Suppressor macrophage treated with lipopolysaccharide for 1 hour (primary cell): Measurements from ENCODE around the gene MSI2.

ENCODE experiments used
- DNase-seq, 3 donors: peaks; one replicate each; pipeline ENCODE4 v3.0.0-alpha.2; 2020 to 2022

Gene MSI2

DNA sequence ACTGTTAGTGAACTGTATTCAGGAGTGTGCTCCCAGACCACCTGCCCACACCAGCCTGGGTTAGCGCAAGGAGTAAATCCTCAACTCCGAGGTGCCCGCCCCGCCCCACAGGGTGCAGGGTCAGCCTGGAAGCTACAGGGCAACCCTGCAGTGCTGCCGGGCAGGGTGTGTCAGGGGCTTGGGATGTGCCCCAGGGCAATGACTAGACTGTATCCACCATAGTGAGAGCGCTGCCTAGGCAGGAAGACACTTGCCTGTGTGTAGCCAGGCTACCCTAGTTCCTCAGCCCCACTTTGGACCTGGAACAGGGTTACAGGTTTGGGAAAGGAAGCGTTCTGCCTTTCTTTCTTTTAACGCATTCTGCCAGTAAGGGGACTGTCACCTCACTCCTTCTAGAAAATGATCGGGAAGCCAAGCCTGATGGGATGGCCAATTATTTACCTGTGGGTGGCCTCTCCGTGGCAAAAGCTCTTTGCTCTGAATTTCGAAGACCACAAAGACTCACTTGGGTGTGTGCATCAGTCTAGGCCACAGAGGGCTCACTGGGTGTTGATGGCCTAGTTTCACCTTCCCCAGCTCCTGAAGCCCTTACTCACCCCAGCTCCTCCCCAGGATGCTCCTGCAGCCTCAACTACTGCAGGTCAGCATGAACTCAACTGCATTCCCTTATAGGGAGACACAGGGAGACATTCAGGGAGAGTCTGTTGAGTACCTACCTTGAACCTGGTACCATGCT, 397.9 kb downstream of the MSI2 start:
- no peak for DNase-seq

DNA sequence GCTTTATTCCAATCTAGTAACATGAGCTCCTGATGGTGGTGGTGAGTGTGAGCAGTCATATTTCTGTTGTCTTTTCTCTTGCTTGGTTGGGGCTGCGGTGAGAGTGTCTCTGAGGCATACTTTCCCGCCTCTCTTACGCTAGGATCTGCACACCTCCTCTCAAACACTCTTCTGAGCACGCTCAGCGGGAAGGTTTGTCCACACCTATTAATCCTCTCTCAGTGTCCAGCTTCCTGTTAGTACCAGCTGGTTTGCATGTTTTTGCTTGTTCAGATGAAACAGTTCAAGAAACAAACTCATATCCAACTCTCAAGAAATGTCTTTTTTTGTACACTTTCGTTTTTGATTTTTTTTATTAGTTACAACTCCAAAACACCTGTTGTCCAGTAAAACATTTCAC, 399.2 kb downstream of the MSI2 start:
- no peak for DNase-seq

DNA sequence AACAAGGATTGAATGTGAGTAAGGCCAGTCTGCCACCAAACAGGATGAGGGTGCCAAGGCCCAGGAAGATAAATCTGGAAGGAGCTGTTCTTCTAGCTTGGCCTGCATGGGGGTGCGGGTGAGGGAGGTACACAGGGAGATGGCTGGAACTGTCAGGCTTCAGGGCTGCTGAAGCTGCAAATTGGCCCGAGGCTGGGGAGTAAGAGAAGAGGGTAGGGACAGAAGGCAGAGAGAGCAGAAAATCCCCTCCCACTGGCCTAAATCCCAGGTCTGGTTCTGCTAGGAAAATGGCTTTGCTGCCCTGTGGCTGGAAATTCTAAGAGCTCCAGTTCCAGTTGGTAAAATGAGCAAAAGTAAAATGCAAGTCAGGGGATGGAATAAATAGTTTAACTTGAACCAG, 400.9 kb downstream of the MSI2 start:
- DNase-seq = no peak

DNA sequence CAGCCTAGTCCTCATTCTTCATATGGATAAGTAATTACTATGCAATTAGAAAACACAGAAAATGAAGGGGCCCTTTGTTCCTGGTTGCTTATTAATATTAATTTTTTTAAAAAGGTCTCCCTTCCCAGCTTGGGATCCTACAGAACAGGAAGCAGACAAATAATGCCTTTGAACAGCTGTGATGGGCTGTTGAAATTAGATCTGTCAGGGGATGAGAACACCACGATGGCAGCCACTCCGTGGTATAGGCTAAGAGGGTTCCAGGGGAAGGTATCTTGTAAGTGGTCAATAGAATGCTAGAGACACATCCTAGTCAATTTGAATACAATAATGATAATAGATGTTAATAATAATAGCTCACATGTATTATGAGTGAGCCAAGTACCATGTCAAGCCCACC, 405.7 kb downstream of the MSI2 start:
- no peak for DNase-seq

DNA sequence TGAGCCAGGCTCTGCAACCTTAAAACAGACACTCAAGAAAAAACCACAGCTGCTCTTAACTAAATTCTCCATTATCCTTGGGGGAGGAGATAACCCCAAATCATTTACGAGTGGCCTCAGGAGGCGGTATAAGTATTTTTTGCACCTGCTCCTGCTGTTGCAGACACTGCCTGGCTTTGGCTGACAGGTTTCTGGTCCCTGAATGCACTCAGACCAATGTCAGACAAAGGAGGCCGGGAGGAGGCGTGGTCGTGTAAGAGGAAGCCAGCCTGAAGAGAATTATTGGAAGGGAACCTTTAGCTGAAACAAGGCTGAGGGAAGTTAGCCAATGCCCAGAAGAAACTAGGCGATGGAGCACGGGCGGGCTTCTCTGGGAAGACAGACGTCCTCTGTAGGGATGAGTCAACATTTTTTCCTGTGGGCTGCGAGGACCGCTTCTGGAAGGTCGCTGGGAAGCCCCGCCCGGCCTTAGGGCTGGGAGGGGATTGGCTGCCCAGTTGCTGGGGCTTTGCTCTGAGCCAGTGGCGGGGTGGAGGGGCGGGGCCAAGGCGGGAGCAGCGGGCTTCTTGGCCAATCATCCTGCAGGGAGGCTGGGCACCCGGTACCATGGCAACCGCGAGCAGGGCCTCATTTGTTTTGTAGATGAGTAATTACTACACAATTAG, 406.5 kb downstream of the MSI2 start:
- peak; percentile 96 to 97 (median 96) for DNase-seq

DNA sequence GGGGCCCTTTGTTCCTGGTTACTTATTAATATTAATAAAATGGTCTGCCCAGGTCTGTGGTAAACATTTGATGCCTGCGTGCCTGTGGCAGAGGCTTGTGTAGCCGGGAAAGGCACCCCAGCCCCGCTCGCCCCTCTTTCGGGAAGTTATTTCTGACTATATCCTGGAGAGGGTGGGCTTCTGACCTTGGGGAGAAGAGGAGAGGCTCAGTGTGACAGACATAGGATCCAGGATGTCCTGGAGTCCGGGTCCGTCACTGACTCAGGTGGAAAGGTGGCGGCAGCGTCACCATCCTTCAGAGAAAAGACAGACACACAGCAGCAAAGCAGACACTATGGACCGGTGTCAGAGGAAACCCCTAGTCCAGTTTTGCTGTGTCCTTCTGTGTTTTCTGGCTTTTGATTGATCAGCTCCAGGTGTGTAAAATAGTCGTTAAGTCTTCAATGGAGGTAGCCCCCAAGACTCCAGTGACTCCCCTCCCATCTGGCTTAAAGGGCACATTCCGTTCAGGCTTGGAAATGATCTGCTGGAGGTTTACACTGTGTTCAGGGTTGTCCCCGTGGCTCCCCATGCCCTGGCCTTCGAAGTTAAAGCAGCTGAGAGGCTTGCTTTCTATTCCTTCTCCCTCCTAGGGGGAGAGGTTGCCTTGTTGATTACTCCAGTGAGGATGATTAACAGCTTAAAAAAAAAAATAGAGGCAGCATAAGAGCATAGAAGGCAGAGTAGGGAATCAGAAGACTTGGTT, 407.2 kb downstream of the MSI2 start:
- no peak for DNase-seq

DNA sequence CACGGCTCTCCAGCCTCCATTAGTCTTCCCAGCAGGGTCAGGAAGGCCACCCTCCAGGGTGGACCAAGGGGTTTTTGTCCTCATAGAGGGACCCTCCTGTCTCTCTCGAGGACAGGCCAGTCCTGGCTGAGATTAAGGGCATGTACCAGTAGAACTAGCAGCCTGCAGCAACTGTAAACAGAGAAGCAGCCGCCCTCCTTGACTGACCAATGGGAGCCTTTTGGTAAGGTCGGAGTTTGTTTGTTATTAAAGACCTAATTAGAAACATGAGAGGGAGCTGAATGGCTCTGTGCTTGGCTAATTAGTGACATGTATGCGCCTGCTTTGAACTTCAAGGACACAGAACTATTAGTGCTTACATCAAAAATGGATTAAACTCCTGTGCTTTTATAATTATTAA, 408.8 kb downstream of the MSI2 start:
- no peak for DNase-seq

DNA sequence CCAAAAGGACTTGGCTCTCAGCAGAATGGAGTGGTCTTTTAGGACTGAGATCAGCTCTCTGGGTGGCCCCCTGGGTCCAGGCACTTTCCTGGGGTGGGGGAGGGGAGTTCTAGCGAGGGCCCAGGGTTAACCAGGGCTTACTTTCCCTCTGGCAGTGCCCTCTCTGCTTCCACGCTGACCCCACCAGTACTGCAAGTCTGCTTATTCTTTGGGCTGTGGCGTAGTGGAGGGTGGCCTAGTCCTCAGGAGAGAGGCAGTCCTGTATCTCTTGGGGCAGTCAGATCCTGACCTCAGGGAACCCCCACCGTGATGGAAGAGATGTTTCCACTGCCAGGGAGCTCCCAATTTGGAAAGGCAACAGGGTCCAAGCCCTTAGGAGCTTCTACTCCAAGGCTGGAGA, 409.4 kb downstream of the MSI2 start:
- DNase-seq = no peak

DNA sequence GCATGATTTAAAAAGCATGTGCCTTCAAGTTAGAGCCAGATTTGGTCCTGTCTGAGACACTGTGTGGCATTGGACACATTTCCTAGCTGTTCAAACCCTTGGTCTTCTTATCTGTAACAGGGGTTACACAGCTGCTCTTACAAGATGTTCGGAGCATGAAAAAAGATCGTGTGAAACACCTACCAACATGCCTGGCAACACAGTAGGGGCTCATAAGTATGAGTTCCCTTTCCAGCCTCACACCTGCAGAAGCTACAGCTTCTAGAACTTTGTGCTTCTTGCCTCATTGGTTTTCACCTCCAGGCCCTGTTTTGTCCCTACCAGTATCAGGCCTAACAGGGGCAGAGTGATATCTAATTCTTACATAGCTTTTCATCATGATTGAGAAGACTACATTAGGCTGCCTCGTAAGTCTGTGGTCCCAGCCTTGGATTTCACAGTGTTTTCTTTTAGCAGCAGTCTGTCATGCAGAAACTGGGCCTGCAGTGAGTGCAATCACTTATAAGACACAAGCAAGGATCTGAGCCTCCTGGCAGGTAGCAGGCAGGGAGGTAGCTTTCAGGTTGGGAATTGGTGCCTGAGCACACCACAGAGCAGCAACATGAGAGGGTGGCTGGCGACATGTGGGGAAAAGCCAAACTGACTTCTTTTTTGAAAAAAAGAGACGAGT, 410.0 kb downstream of the MSI2 start:
- no peak for DNase-seq

DNA sequence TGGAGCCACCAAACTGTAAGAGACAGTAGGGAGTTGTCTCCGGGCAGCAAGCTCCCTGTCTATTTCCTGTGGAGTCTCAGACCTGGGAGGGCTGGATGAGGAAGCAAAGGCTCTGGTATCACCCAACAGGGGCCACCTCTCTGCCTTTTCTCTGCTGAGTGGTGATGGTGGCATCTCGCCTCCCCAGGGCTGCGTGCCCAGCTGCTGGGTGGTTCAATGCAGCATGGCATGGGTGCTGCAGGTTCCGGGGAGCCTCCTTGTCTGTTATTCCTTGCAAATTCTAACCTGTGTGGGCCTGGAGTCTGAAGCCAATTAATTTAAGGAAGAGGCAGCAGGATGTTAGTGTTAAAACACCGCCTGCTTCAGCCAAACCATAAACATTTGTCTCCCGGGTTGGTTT, 410.6 kb downstream of the MSI2 start:
- DNase-seq = no peak

DNA sequence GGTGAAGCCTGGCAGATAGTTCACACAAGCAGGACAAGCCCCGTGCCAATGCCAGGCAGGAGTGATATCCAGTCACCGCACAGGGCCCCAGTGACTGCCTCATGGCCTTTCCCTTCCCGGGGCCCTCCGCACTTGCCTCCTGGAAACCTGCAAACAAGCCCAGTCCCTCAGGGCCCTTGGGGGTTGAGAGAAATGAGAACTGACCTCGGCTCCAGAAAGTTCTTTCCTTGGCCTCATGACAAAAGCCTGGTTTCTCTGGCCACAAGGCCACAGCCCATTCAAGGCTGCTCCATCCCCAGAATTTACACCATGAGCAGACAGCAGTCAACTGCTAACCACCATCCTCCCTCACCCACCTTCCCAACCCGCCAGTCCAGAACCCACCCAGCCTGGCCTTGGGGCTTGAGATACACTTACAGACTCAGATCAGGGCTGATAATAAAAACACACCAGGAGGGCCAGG, 411.2 kb downstream of the MSI2 start:
- no peak for DNase-seq

DNA sequence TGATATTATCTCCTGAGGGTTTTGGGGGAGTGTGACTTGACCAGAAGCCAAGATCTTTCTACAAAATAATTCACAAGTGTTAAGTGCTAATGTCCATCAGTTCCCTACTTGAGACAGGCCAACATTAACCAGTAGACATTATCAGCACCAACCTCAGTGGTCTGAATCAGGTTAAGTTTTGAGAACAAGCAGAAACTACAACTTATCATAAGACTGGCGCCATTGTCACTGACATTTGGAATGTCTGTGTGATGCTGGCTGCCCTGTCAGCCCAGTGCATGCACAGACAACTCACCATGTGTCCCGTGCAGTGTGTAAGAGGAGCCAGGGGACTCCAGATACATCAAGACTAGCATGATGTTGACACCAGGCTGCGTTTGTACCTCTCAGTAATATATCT, 412.0 kb downstream of the MSI2 start:
- DNase-seq = no peak

DNA sequence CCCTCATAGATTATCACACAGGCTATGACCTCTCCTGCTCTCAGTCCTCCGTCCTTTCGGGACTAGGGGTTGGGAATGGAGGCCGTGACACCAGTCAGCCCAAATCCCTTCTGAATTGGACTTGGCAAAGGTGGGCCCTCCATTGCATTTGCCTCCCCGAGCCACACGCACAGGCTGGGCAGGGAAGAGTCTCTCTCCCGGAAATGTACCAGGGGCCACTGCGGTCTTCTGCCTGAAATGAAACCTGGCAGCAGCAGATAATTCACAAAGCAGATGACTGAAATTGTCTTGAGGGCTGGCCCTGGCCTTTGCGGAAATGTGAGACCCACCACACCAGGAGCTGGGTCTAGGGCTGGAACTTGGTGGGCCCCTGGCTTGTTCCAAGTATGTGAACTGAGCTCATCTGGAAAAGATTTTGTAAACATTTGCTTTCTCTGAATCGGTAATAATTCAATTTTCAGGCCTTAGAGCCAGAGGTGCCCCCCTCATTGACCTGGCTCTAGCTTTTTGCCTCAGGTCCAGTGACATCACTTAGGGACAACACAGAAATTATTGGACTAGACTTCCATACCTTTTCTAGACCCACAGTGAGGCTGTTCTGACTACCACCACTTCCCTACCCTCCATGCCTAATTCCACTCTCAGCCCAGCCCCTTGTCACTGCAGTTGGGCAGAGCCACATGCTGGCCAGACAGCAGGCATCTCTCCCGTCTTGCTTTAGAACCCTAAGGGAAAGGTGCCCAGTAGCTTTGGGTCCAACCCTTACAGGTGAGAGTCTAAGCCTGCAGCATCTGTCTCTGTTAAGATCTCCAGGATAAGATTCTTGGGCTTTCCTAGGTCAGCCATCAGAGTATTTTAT, 413.6 kb downstream of the MSI2 start:
- no peak for DNase-seq

DNA sequence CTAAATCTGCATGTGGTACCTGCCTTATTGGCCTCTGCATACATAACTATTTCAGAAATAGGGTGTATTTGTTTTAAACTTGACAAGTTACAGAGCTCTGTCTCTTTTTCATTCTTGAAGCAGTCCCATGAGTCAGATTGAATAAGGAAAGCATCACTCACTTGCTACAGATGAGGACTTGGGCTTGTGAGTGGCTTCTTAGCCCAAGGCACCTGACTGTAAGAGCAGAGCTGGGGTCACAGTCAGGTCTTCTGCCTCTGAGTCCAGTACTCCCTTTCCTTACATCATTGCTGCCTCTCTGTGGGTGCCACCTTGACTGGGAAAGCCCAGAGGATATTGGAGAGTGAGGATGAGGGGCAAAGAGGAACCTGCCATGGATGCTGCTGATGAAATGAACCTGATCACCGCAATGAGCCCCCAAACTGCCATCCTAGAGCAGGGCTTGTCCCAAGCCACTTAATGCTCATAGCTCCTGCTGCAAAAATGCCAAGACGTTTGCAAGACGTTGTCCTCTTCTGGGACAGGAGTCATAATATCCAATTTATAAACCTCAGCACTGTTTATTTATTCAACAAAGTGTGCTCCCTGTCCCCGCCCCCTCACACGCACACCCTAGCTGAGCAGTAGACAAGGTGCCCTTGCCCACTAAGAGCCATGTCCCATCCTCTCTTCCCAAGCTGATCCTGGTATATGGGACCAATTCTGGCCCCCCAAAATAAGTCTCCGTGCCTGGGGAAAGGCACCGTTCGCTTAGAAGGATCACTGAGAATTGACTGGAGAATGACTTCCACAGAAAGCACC, 414.6 kb downstream of the MSI2 start:
- peak in 2 of 3 donors; percentile 17 to 22 for DNase-seq

DNA sequence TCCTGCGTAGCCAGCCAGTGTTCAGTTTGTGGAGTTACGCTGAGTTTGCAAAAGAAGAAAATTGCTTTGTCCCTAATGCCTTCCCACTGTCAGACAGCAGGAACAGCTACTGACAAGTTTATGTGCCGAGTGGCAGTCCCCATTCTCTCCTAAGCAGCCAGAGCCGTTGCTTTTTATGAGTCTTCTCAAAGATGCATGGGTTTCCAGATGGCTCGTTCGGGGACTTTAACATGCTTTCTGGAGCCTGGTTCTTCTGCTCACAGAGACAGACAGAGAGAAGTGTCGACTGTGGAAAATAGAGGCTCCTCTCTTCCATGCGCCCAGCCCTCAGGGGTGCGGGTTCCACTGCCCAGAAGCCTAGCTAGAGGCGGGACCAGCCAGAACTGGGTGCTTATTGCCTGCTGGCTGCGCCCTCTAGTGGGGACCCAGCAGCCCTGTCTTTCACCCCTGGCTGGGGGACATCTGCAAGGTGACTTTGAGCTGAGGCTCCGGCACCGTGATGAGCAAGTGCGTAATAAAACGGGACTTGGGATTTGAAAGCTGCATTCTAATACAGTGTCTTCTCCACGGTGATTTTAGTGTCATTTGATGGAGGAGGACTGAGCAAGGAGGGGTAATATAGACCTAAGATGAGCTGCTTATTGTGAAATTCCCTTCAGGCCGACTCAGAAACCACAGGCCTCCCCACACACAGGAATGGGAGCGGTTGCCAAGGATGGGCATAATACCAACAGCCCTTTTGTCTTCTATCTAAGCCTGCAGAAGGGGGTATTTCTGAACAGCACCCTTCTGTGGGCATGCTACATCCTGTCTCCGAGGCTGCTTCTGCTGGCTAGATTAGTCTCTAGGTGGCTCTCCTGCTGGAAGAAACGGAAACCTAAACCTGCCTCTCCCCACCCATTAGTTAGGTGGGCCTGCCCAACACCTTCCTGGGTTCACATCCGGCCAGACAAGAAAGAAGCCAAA, 415.6 kb downstream of the MSI2 start:
- peak; percentile 83 to 89 (median 86) for DNase-seq

DNA sequence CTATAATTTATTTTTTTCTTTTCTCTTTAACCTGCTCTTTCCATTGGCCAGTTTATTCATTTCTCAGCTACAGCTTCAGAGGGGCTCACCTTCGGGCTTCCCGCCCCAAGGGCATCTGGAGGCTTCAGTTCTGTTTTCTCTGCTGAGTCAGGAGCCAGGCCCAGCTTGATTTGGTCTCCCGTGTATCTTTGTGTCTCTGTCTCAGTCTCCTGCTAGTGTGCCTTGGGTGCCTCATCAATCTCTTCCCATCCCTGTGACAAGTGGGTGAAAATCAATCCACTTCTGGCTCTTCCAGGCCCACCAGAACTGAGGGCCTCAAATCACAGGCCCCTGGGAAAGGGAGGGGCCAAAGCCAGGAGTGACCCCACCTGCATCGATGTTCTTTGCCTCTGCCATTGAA, 416.6 kb downstream of the MSI2 start:
- DNase-seq = no peak

DNA sequence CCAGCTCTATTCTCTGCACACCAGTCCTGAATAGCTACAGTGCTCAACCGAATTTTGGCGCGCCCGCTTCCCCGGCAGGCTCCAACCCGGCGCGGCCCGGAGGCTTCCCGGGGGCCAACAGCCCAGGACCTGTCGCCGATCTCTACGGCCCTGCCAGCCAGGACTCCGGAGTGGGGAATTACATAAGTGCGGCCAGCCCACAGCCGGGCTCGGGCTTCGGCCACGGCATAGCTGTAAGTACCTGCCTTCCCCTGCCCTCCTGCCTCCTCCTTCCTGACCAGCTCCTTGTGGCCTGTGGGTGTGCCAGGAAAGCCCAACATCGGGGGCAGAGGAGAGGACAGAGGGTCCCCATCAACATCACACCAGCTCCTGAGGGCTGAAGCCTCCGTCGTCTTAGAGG, 418.6 kb downstream of the MSI2 start:
- DNase-seq = no peak

DNA sequence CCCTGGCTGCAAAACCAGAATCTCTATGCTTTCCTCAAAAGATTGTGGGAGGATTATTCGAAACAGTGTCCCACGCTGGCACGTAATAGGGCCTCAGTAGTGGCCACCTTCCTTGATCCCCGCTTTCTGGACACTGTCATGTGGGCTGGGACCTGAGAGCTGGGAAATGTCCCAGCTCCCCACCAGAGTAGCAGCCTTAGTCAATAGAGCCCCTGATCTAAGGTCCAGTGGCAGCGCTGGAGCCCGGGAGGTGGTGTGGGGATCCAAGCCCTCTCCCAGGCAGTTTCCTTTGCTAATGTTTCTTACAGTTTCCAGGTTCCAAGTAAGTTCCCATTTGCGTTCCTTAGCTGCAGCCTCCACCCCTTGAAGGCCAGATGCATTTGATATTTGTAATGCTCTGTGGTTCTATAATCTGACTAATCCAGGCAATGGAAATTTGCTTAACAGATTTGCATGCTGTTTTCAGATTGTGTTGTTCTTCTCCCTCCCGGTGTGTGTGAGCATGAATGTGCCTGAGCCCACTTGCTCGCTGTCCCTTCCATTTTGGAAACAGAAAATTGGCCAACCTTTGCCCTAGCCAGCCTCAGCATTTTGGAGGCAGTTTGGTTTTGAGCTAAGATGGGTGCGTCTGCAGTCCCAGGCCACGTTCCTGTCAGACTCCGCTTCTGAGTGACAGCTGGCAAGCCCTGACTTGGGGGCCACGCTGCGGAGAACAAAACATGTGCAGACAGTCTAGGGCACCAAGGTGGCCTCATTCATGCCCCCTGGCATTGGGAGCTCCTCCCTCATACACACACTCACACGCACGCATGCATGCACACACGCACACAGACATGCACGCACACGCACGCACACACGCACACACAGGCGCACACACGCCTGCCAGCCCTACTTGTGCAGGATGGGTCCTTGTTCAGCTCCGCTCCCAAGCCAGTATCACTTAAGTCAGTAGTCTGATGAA, 419.4 kb downstream of the MSI2 start:
- DNase-seq = no peak

DNA sequence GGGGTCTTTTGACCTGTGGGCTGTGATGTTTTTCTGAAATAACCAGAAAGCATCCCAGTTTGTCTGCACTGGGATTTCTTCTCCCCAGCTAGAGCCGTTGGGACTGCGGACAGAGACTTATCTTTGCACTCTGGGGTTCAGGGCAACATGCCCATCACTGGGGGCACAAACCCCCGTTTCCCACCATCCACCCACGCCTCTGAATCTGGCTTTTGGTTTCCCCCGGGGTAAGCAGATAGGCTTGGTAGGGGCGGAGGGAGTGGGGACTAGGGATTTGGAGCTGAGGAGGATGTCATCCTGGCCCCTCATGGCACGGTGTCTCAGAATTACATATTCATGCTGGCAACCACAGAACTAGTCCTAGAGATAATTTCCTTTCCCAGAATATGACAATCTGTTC, 420.2 kb downstream of the MSI2 start:
- no peak for DNase-seq
